Hindlimb muscle (tissue), 1 donor: Measurements from ENCODE around the gene FA2H. TPM values are rescaled to one million over a fixed set of nuclear protein-coding genes. Genes with fewer than 3 reads are reported as not detected.
A peak's percentile ranks its signal among the peaks of the same experiment; 100 is the strongest.
"Not testable (repeated sequence)": the region's sequence is repeated elsewhere in the genome, so short reads cannot be mapped to it uniquely, and the experiment has no call there.

Experiments
- DNase-seq: peaks from one replicate; pipeline ENCODE4 v3.0.0-alpha.2; 2013
- polyA plus RNA-seq: library from polyadenylated mRNA; unstranded; fragments of 120-200 nt; gene quantifications from one replicate; pipeline ENCODE4 v1.2.1, GENCODE V29; 2013; ENCODE audit not compliant: insufficient read length

The FA2H gene
- polyA plus RNA-seq, 1 donor = 0.22 TPM

- not testable (repeated sequence) for DNase-seq
Measured at GRCh38 chr16:74668877-74669276, 105.7 kb downstream of the FA2H start.

GRCh38 chr16:74667255-74667700, 107.3 kb downstream of the FA2H start:
- DNase-seq = peak; percentile 23

- DNase-seq = peak; percentile 97
Measured at GRCh38 chr16:74666425-74667254, 108.0 kb downstream of the FA2H start, which contains the start of gene RFWD3. Gene RFWD3, minus strand, starts transcription at chr16:74666877. Its CDS starts 5,428 bp downstream, at chr16:74661449.

GRCh38 chr16:74666010-74666421, 108.6 kb downstream of the FA2H start:
- DNase-seq = no peak

Other genes with a start within 250 kb of the FA2H start
- gene GLG1, start 167.7 kb downstream of the FA2H start, polyA plus RNA-seq = 121 TPM
- gene RFWD3, start 107.9 kb downstream of the FA2H start, polyA plus RNA-seq = 13.0 TPM
- 4.6 TPM for gene MLKL, start 74.0 kb downstream of the FA2H start, polyA plus RNA-seq
- 58.0 TPM for gene WDR59, start 210.3 kb upstream of the FA2H start, polyA plus RNA-seq
- 53.4 TPM for gene ZNRF1, start 224.2 kb upstream of the FA2H start, polyA plus RNA-seq